Activated CD8-positive, alpha-beta memory T cell treated with anti-CD3 and anti-CD28 coated beads for 1 hour (primary cell): ENCODE measurements around the gene KIAA1671.

Experiments
- DNase-seq, 2 donors: peaks; one replicate each; pipeline ENCODE4 v3.0.0-alpha.2; 2020; ENCODE audit warnings: low read depth in 1 of 2; ENCODE audit errors: extremely low read depth in 1 of 2

KIAA1671 gene

GRCh38 chr22:25109878-25110595 is 157.5 kb downstream of the KIAA1671 start:
- no peak for DNase-seq

DNA sequence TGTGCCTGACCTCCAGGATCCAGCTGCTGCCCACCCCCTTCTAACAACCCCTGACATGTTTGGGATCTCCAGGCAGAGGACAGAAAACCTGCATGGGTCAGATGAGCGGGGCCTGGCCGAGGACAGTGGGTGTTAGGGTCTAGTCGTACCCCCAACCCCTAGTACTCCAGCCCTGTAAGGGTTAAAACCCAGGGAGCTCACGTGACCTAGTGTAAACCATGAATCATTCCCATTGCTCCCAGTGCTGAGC is 158.0 kb downstream of the KIAA1671 start:
- no peak for DNase-seq

- DNase-seq: peak in 1 of 2 donors; percentile 10
Observed at GRCh38 chr22:25110846-25111578, 158.5 kb downstream of the KIAA1671 start.

DNA sequence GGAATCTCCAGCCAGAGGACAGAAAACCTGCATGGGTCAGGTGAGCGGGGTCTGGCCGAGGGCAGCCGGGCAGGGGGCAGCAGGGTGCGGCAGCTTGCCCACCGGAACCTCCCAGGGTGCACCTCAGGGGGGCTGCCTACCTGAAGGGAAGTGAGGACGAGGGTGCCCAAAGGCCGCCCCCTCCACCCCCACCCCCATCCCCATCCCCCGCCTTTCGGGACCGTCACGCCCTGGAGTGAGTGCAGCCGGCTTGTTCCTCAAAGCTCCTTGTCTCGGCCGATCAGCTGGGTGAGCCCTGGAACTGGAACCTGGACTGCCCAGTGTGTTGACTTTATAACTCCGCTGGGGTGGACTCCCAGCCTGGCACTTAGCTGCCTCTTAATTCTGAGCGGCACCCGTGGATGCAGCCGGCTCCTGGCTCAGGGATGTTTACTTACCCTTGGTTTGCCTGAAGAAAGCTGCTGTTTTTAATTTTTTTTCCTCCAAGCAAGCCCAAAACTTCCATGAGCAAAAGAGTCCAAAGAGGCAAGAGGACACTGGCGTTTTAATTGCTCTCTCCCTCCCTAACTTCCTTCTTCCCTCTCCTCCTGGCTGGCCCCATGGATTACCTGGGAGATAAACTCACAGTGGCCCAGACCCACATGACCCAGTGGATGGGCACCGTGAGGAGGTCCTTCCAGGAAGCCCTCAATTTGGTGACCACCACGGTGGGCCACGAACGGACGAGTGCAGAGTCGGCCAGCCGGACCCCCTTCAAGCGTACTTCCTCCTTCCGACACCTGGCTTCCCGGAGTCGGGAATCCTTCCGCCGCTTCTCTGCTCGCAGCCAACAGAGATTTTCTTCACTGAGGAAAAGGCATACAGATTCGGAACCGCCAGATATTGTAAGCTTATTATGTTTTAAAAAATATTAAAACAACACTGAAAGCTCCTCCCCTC is 159.3 kb downstream of the KIAA1671 start:
- no peak for DNase-seq

GRCh38 chr22:25112538-25113253 is 160.2 kb downstream of the KIAA1671 start:
- no peak for DNase-seq

- no peak for DNase-seq
Observed at GRCh38 chr22:25113316-25113721, 160.8 kb downstream of the KIAA1671 start.

- DNase-seq: no peak
Observed at GRCh38 chr22:25114369-25115362, 162.2 kb downstream of the KIAA1671 start.

DNA sequence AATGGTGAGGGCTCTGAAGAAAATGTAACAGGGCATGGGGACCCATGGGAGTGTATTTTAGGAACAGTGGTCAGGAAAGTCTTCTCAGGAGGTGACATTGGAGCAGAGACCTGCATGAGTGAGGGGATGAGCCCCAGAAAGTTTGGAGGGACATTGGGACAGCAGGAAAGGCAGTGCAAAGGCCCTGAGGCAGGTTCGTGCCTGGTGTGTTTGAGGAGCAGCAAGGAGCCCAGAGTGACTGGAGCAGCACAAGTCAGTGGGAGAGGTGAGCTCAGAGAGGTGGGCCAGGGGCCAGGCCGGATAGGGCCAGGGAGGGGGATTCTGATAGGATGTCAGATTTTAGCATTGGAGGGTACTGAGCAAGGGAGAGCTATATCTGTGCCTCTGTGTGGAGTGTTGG is 167.1 kb downstream of the KIAA1671 start:
- no peak for DNase-seq

DNA sequence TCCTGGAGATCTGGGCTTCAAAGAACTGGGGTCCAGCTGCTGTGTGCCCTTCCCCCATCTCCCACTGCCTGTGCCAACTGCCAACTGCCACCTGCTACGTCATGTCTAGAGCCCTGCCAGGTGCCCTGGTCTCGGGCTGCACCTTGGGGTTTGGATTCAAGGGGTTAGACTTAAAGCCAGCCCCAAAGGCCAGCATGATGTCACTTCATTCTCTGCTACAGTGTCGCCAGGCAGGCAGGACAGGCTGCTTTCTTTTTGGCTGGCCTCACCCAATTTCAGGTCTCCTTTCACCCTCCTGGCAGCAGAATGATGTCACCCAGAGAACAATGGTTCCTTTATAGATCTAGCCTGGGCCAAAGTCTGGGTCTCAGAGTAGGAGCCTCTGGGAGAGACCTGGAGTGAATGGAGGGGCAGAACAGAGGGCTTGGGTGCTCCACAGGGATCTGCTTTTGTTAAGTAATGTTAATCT is 167.6 kb downstream of the KIAA1671 start:
- DNase-seq: no peak

GRCh38 chr22:25120761-25121212 is 168.3 kb downstream of the KIAA1671 start:
- DNase-seq: no peak

DNA sequence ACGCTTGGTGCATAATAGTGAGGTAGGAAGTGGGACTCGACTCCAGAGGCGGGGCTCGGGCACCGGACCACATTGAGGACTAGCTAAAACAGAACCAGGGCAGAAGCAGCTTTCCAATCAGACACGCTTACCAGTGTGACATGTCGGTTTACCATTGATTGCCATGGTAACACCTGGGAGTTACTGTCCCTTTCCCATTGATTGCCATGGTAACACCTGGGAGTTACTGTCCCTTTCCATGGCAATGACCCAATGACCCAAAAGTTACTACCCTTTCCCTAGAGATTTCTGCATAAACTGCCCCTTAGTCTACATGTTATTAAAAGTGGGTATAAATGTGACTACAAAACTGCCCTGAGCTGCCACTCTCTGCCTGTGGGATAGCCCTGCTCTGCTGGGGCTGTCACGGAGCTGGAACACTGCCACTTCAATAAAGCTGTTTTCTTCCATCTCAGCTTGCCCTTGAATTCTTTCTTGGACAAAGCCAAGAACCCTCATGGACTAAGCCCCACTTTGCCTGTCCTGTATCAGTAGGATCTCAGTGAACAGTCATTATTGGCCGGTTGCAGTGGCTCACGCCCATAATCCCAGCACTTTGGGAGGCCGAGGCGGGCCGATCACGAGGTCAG is 169.7 kb downstream of the KIAA1671 start:
- DNase-seq: no peak

DNA sequence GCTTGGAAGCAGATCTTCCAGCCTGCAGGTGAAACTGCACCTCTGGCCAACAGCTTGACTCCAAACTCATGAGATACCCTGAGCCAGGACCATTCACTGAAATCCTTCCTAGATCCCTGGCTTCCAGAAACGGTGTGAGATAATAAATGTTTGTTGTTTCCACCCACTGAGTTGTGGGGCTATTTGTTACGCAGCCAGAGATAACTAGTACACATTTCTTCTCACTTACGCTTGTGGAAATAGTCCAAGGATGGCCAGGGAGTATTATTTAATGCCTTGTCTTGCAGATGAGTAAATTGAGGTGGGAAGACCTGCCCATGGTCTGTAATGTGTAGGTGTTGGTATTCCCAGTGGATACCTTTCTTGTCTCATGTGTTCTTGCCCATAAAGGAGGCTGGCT is 171.2 kb downstream of the KIAA1671 start:
- DNase-seq: no peak

DNA sequence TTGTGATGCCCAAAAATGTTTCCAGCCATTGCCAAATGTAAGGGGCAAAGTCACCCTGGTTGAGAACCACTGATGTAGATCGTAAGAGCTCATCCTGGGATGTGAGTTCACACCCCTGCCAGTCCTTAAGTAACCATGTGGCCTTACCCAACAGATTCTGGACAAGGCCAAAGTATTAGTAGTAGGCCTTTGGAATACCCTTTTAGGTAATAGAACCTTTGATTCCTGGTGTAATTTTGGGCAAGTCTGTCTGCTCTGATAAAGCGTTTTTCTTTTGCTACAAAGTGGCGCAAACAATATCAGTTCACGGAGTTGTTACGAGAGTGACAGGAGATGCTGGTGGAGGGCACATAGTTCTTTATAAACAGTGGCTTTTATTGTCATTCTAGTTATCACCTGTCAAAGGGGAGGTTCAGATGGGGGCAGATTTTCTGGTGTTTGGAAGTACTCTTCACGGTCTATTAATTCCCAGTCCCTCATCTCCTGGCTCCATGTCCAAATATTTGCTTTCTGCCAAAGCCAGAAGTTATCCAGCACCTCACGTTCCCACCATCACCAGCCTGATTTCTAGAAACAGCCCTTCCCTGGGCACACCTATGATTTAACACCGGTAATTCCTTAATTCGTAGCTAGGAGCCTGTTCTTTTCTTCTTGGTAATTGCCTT is 173.3 kb downstream of the KIAA1671 start:
- DNase-seq: no peak

- no peak for DNase-seq
Observed at GRCh38 chr22:25126510-25126909, 174.0 kb downstream of the KIAA1671 start.

- DNase-seq: no peak
Observed at GRCh38 chr22:25127318-25127717, 174.8 kb downstream of the KIAA1671 start.

- DNase-seq: no peak
Observed at GRCh38 chr22:25130462-25130861, 177.9 kb downstream of the KIAA1671 start.

DNA sequence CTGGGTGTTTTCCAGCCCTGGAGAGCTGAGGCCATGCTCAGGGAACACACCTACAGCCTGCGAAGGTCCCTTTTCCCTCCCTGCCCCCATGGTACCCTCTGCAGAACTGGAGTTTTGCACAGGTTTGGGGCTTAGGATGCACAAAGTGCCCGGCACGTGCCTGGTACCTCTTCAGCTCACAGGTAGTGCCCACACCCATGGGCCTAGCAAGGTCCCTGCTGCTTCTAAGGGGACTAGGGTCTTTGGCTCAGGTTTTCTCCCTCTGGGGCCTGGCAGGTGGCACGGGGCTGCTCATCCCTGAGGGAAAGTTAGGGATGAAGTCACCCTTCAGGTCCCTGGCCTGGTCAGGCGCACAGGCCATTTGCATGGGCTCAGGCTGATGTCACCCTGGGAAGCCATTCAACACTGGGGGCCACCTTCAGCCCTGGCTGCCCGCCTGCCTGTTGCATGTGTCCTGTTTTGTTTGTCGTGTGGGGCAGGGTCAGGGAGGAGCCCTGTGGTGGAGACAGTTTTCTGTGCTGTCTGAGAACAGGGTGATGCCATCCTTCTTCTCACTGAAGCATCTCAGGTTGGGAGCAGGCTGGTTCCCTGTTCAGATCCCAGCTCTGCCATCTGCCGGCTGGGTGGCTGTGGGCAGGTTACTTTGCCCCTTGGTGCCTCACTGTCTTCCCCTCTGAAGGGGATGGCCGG is 178.8 kb downstream of the KIAA1671 start:
- DNase-seq: no peak

GRCh38 chr22:25134028-25134427 is 181.5 kb downstream of the KIAA1671 start:
- no peak for DNase-seq
